ENCODE measurements around the gene STRIP2.
A peak's percentile ranks its signal among the peaks of the same experiment; 100 is the strongest.
"Not testable (repeated sequence)": the region's sequence is repeated elsewhere in the genome, so short reads cannot be mapped to it uniquely, and the experiment has no call there.

STRIP2 gene

DNA sequence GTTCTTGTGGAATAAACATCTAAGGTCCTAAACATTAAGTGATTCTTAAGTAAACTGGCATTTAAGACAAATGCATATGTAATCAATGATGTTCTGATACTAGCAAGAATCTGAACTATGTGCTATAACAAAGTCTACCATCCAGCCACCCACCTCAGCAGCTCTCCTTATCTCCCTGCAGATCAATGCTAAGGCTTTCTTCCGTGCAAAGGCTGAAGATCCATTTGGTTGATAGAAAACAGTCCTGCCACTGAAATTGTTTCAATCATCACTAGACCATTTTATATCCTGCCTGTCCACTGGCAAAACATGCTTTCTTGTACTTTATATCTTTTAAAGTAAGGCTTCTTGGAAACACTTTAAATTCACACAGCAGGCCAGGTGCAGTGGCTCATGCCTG is 61.8 kb downstream of the STRIP2 start:
- no peak for DNase-seq

DNA sequence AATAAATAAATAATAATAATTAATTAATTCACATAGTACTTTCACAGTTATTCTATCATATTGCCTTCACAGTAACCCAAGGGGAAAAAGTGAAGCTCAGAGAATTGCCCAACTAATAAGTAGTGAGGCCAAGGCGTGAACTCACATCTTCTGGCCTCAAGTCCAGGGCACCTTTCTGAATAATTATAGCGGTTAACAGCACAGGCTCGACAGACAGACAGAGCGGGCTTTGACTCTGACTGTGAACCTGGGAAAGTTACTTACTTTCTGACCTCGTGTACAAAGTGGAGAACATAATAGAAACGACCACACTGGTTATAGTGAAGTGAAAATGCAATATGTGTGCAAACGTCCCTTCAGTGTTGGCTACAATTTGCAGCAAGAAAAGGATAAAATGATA is 62.4 kb downstream of the STRIP2 start:
- no peak for DNase-seq

DNA sequence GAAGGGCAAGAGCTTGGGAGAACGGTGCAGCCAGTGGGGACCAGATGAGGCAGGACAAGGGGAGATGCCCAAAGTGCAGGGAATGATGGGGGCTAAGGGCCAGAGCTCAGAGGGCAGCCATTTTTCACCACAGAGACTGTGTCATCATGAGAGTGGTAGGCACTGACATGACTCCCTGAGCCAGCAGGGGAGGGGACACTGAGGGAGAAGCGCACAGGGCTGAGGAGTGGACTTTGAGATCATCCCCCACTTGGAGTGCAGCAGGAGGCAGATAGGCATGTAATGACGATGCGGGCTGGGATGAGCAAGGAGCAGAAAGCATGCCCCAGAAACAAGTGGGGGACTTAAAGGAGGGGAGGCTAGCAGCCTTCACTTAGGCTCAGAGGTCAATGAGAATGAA is 62.9 kb downstream of the STRIP2 start:
- DNase-seq: no peak

DNA sequence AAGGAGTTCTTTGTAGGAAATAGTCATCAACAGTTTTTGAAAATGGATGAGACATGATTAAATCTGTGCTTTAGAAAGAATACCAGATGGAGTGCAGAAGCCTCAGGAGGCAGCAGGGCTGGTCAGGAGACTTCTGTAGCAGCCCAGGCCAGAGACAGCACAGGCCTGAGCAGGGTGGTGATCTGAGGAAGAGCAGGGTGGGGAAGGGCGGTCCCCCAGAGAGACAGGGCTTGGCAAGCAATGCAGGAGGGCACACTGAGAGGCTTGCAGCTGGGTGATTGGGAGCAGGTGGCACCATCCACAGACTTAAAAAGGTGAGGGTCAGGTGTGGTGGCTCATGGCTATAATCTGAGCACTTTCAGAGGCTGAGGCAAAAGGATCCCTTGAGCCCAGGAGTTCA is 63.8 kb downstream of the STRIP2 start:
- DNase-seq: no peak

DNA sequence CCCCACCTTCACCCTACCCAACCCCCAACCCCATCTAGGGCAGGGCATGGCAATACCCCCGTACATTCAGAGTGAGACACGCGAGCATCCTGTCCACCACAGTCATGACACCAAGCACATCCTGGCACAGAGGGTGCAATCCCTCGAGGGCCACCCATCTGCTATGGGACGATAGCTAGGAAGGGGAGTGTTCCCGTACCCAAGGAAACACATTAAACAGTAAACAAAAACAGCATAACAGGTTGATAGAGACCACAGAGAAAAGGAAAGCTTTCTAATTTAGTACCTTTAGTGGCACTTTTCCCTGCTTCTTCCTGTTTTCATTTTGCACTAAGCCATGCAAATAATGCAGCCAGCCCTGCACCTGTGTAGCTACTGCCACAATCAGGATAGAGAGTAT is 65.8 kb downstream of the STRIP2 start:
- DNase-seq: no peak

DNA sequence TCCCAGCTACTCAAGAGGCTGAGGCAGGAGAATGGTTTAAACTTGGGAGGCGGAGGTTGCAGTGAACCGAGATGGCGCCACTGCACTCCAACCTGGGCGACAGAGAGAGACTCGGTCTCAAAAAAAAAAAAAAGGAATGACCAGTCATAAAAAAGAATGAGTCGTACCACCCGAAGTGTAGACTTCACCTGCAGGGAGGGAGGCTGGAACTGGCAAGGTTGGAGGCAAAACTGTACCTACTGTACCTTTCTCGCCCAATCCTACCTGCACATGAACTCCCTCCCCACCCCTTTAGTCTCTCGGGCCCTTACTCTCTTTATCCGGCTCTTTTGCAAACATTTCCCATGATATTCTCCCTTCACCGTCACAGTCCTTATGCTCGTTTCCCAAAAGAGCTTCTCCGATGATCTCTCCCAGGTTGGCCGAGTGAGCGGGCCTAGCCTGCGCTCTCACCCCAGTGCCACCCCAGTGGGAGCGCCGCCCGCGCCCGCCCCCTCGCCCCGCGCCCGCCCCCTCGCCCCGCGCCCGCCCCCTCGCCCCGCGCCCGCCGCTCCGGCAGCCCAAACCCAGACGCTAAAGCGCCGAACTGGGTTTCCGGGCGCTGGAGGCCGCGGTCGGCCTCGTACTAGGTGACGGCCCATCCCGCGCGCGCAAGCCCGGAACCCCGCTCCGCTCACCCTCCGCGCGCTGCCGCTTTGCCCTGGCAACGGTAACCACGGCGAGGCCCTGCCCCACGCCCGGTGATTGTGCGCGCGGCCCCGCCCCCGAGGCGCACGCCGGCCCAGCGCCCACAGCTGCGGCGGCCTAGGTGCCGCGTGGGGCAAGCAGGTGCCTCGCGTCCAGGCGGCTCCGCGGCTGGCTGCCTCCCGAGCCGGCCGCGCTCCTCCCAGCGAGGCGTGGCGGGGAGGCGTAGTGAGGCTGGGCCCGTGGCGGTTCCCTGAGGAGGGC is 67.8 kb downstream of the STRIP2 start, which contains the start of gene SMKR1:
Gene SMKR1, plus strand, starts transcription at position 772 of the 948 bp plus-strand sequence. CDS start 294 bp downstream, outside the sequence.
- peak; percentile 98 for DNase-seq

DNA sequence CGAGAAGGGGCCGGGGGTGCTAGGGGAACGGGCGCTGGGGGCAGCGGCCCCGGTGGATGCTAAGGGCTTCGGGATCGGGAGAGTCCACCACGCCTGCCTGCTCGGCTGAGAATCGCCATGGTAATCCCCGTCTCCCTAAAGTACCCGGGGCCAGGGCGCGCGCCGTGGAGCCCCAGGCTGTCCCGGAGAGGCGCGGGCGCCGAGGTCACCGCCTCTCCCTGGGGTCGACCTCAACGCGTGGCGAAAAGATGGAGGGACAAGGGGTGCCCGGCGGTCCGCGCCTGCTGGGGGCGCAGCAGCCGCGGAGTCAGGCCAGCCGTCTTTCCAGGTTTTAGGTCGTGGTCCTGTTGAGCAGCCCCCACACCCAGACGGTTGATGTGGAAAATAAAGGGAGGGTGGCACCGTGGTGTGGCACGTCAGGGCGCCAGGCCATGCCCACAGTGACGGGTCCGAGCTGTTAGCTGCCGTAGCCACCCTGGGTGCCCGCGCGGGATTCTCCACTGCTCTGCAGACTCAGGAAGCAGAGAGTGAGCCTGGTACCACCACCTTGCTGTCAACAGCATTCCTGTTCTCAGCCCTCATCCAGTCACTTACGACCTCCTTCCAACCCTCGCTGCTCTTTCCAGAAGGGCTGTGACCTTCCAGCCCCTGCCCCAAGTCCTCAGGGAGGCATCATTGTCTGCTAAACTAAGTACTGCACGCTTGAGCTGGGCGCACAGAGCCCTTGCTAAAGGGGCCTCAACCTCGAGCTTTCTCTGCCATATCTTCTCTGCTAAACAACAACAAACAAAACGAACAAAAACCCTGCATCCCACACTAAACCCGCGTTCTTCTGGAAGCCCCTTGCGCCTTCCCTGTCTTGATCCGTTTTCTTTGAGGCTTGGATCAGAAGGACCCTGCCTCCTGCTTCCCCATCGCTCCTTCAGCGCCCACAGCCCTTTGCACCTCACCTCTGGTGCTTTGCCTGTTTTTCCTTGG is 68.8 kb downstream of the STRIP2 start:
- no peak for DNase-seq

DNA sequence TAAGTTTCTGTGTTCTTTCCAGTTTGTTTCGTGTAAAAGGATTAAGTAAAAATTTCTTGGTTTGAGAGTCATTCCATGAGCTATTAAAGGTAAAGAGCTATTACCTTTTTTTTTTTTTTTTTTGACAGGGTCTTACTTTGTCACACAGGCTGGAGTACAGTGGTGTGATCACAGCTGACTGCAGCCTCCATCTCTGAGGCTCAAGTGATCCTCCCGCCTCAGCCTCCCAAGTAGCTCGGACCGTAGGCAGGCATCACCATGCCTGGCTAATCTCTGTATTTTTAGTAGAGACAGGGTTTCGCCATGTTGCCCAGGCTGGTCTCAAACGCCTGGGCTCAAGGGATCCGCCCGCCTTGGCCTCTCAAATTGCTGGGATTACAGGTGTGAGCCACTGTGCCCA is 69.5 kb downstream of the STRIP2 start:
- no peak for DNase-seq

DNA sequence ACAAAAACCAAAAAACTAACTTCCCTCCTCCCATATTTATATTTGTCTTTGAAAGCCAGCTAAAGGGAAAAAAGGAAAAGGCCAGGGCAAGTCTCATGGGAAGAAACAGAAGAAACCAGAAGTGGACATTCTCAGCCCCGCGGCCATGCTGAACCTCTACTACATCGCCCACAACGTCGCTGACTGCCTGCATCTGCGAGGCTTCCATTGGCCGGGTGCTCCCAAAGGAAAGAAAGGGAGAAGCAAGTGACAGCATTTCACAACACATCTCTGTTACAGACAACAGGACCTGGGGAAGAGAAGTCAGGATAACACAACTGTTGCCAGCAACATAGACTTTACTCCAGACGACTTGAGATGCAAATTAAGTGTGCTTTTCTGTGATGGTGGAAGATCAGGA is 78.0 kb downstream of the STRIP2 start:
- DNase-seq: no peak

DNA sequence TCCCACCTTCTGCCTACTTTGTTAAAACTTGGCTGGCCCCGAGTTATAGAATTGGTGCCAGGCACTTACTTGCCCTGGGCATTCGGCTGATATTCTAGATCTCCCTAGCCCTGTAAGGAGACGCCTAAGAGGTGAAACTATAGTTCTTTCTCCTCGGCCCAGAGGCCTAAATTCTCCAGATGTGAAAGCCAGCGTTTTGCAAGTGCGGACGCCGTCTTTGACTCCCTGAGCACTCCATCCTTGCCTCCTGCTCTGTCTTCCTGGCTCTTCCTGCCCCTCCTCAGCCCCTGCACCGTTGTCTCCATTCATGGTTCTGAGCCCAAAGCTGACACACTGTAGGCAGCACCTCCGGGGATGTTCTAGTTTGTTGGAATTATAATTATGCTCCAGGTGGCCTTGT is 79.3 kb downstream of the STRIP2 start:
- no peak for DNase-seq

DNA sequence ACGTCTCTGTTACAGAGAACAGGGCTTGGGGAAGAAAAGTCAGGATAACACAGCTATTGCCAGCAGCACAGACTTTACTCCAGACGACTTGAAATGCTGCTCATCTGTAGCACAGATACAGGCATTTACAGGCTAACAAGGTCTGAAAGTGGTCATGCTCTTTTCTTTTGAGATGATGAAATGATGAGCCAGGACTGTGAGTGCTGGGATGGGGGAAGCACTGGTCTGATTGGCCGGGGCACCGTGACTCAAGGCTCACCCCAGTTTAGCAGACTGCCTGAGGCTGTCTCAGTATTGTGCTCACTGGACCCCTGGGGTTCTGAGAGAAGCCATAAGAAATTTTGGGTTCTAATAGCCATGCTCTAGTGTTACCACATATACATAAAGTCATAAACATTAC is 80.5 kb downstream of the STRIP2 start:
- no peak for DNase-seq

DNA sequence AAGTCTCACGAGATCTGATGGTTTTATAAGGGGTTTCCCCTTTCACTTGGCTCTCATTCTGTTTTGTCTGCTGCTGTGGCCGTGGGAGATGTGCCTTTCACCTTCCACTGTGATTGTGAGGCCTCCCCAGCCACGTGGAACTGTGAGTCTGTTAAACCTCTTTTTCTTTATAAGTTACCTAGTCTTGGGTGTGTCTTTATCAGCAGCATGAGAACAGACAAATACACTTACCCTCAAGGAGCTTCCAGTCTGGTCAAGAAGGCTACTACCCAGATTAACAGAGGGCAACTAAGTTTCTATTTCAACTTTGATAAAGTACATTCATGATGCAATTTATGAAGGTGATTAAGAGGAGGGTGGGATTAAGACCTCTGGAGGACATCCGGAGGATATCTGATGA is 81.1 kb downstream of the STRIP2 start:
- DNase-seq: no peak

DNA sequence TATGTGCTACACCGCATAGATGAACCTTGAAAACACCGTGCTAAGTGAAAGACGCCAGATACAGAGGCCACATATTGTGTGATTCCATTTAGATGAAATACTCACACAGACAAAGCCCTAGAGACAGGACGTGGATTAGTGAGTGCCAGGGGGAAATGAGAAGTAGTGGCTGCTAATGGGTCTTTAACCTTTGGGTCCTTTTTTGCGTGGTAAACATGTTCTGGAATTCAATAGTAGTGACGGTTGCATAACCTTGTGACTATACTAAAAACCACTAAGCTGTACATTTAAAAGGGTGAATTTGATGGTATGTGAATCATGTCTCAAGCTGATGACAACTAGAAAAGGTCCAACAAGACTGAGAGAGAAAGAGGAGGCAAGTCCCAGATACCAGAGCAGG is 83.7 kb downstream of the STRIP2 start:
- no peak for DNase-seq

DNA sequence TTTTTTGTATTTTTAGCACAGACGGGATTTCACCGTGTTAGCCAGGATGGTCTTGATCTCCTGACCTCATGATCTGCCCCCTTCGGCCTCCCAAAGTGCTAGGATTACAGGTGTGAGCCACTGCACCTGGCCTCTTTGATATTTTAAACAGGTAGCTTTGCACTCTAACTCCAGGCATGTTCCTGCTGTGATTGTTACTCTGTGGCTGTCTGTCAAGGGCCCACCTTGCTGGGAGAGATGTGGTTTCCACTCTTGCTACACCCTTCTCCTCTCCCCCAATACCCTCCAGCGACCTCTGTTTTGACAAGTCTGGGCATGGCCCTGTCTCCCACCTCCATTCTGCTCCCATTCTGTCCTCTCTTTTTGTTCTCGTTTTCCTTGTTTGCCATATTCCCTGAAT is 85.2 kb downstream of the STRIP2 start:
- no peak for DNase-seq

DNA sequence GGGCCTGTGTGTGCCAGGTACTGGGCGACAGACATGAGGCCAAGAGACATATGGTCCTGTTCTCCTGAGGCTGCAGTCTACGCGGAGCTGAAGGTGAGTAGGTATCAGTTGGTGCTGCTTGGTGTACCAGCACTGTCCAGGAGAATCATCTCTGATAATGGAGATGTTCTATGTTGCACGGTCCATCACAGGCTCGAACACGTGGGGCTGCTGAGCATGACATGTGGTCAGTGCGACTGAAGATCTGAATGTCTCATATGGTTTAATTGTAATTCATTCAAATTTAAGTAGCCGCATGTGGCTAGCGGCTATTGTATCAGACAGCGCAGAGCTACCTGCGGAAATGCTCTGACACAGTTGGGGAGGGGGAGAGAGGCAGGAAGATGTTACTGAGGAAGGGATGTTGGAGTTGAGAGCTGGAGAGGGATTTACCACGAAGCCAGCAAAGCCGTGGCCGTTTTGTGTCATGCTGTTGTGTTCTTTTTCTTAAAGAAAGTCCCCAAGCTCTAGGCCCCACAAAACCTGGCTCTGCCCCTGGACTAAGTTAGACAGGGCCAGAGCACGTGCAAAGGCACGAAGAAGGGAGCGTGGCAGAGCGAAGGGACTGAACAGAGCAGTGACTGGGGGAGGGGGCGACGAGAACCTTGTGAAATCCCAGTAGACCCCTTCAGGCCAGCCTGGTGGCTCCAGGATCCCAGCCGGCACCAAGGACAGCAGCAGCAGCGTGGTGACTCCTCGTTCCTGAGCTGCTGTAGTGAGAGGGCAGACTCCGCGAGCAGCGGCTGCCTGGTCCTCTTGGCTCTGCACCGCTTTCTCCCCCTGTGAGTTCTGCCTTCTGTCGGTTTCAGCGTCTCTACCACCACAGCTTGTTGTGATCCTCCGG is 88.1 kb downstream of the STRIP2 start:
- DNase-seq: no peak

DNA sequence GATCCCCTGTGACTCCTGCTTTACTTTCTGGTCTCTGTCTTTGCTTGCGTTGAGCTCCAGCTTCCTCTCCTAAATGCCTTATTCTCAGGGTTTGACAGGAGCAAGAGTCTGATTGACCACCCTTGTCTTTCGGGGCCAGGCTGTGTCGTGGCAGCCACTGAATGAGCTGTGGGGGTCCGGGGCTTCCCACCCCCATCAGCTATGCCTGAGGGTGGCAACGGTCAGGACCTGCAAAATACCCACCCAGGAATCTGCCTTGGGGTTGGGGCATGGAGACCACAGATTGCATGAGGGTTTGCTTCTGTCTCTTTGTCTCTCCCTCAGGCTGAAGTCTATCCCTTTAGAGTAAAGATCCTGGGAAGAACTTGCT is 88.7 kb downstream of the STRIP2 start:
- DNase-seq: no peak

DNA sequence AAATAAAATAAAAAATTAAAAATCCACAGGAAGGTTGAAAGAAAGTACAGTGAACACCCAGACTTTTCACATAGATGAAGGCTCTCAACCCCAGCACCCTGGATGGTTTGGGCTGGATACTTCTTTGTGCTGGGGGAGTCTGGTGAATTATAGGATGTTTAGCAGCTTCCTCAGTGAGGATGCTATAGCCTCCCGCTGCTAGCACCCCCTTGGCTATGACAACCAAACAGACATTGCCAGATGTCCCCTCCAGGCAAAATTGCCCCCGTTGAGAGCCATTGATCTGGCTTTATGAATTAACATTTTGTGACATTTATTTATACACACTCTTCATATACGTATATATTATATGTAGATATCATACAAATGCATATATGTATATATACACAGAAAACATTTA is 89.7 kb downstream of the STRIP2 start:
- no peak for DNase-seq

DNA sequence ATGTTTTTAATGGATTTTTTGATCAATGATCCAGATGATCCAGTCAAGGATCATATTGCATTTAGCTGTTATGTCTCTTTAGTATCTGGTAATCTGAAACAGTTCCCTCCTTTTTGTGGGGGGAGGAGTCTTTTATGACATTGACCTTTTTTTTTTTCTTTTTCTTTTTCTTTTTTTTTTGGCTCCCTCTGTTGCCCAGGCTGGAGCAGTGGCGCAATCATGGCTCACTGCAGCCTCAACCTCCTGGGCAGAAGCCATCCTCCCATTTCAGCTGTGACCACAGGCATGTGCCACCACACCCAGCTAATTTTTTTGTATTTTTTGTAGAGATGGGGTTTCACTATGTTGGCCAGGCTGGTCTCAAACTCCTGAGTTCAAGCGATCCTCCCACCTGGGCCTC is 90.2 kb downstream of the STRIP2 start:
- not testable (repeated sequence) for DNase-seq

DNA sequence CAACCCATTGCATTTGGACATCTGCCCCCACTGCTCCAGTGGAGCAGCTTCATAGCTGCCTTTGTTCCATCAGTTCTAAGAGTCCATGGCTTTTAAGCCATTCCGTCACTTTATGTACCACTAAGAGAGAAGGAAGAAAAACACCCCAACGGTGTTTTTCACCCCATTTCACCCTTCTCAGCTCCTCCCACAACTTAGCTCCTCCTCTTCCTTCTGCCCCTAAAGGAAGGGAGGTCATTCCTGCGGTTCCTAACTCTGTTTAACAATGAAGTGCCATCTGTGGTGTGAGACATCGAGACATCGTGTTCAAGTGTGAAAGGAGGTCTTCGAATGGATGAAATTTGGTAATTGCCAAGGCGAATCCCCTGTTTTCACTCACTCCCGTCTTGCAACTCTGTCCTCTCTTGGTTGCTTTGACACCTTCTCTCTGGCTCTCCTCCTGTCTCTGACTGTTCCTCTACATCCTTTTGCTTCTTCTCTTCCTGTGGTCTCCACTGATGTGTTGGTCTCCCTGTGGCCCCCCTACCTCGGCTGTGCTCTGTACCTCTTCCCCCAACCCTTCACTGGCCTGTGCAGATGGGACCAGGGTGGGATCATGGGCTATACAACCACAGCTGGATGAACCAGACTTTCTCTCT is 91.1 kb downstream of the STRIP2 start:
- DNase-seq: no peak

DNA sequence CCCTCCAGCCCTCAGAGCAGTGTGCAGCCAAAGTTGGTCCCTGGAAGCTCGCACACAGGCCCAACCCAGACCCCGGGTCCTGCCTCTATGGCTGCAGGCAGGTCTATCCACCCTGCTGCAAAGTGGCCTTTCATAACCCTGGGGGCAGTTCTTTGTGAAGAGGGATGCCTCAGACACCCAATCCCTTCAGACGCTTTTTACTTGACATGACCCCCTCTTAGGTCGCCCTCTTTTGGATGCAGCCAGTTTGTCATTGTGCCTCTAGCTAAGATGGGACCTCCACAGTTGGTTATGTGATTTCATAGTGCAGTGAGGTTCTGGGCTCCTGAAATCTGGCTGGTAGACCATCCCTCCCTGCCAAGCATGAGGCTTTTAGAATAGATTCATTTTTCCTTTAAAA is 95.4 kb downstream of the STRIP2 start:
- no peak for DNase-seq

DNA sequence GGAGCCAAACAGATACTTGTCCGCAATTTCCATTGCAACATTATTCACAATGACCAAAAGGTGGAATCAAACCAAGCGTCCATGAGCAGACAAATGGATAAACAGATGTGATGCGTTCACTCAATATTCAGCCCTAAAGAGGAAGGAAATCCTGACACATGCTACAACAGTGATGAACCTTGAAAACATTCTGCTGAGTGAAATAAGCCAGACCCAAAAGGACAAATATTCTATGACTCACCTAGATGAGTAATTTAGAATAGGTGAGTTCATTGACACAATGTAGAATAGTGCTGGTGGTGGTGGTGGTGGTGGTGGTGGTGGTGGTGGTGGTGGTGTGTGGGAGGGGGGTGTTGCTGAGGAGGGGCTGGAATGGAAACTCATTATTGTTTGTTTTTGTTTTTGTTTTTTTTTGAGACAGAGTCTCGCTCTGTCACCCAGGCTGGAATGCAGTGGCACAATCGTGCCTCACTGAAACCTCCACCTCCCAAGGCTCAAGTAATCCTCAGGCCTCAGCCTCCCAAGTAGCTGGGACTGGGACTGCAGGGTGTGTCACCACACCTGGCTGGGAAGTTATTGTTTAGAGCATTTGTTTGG is 96.7 kb downstream of the STRIP2 start:
- DNase-seq: peak; percentile 28

DNA sequence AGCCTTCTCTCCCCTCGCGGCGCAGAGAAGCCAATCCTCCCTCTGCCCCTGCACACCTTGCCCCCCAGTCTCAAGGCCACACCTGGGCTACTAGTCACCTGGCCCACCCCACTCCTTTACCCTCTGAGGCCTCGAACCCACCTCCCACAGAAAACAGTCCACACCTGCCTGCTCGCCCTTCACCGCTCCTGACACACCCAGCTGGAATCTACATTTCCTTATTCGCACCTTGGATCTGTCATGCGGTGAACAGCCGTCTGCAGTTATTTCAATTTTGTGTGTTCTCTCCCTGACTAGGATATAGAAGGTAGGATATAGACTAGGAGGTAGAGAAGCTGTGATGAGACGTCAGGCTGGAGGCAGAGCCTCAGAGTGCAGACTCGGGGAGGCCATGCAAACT is 97.5 kb downstream of the STRIP2 start:
- no peak for DNase-seq
